Hematopoietic multipotent progenitor cell treated with erythropoietin and hydrocortisone succinate and interleukin-3 and kit ligand, for 8 days (in vitro differentiated cells): ENCODE data around the gene ENPEP.

Experiments used
- DNase-seq: peaks from one replicate; pipeline ENCODE4 v3.0.0-alpha.2; 2015

The ENPEP gene

GRCh38 chr4:110609044-110609750 lies 133.2 kb downstream of the ENPEP start:
- no peak for DNase-seq

DNA sequence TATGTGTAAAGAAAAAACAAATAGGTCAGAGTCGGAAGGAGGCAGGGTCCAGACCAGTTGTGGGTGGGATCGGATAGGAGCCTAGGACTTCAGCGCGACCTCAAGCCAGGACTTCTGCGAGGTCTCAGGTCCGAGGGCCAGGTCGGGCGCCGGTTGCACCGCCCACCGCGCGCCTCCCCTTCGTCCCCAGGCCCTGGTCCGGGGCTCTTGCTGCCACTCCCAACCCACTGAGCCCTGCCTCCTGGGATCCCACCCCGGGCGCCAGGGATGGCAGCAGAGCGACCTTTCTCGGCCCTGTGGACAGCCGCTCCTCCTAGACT lies 134.6 kb downstream of the ENPEP start:
- DNase-seq, result no peak

GRCh38 chr4:110610940-110611831 lies 135.2 kb downstream of the ENPEP start:
- DNase-seq, result no peak

GRCh38 chr4:110611968-110612447 lies 136.1 kb downstream of the ENPEP start:
- DNase-seq, result no peak

GRCh38 chr4:110612631-110613269 lies 136.8 kb downstream of the ENPEP start:
- DNase-seq, result no peak

DNA sequence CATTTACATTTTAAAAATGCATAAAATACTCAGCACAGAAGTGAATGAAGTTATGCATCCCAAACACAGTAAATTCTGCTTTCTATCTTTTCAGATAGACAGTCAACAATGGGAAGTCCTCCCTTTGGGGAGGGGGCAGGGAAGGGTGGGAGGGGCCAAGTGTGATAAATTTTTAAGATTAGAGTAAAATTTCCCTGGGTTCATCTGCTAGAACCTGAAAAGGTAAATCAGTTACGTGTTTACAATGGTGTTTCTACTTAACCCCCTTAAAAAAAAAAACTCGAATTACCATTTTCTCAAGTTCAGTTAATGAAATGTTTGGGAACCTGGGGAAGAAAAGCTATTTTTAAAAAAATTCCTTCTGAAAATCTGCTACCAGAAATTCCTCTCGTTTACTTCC lies 137.8 kb downstream of the ENPEP start:
- no peak for DNase-seq

GRCh38 chr4:110614173-110614963 lies 138.4 kb downstream of the ENPEP start:
- DNase-seq, result no peak
